GM12878 (cell line): ENCODE measurements around the gene GIT1.

Experiments used
- ATF3 ChIP-seq: IDR thresholded peaks from 2 replicates; pipeline ENCODE4 v1.6.1; 2011; ENCODE audit warnings: low read depth, mild to moderate bottlenecking, low read length, moderate library complexity, borderline replicate concordance; ENCODE audit errors: extremely low read depth
- CTCF ChIP-seq, 3 experiments: IDR thresholded peaks in 2 of 3; conservative IDR thresholded peaks in 1 of 3; 2 replicates each; pipeline ENCODE4 v1.5.1; 2011; ENCODE audit warnings: low read depth in 3 of 3, low read length in 3 of 3, mild to moderate bottlenecking in 3 of 3, control low read depth in 2 of 3, moderate library complexity in 2 of 3, inconsistent platforms in 1 of 3, mixed read lengths in 1 of 3; ENCODE audit not compliant: control insufficient read depth in 2 of 3, insufficient read depth in 1 of 3; ENCODE audit errors: extremely low read depth in 1 of 3
- EZH2 ChIP-seq: IDR thresholded peaks from 2 replicates; pipeline ENCODE4 v1.6.1; 2012; ENCODE audit warnings: low read depth, mild to moderate bottlenecking, control low read depth, inconsistent platforms, low read length, borderline replicate concordance; ENCODE audit not compliant: control insufficient read depth
- IRF3 ChIP-seq: fragments of 450-650 bp; IDR thresholded peaks from 2 replicates; pipeline ENCODE4 v1.6.1; 2014; ENCODE audit warnings: mild to moderate bottlenecking
- NR2F1 ChIP-seq: fragments of 450-650 bp; conservative IDR thresholded peaks from 2 replicates; pipeline ENCODE4 v1.6.1; 2017; ENCODE audit warnings: mild to moderate bottlenecking
- POLR2A ChIP-seq: IDR thresholded peaks from 2 replicates; pipeline ENCODE4 v1.6.1; 2011; ENCODE audit warnings: low read depth, mild to moderate bottlenecking, low read length
- RAD21 ChIP-seq: IDR thresholded peaks from 2 replicates; pipeline ENCODE4 v1.6.1; 2011; ENCODE audit warnings: mild to moderate bottlenecking, low read depth, low read length, moderate library complexity; ENCODE audit not compliant: insufficient read depth
- RCOR1 ChIP-seq: conservative IDR thresholded peaks from 2 replicates; pipeline ENCODE4 v1.6.1; 2012; ENCODE audit warnings: low read depth, low read length, improper control_type of control experiment
- SPI1 ChIP-seq: IDR thresholded peaks from 2 replicates; pipeline ENCODE4 v1.6.1; 2011; ENCODE audit warnings: low read depth, mild to moderate bottlenecking, low read length, moderate library complexity, borderline replicate concordance; ENCODE audit not compliant: insufficient read depth
- ZBTB11 ChIP-seq: fragments of 450-650 bp; formaldehyde crosslinking; IDR thresholded peaks from 2 replicates; pipeline ENCODE4 v1.5.0; 2022; ENCODE audit warnings: mild to moderate bottlenecking, missing genetic modification characterization

- TF ChIP-seq CTCF (IDR thresholded peaks at IDR 0.05 in 2 of 3, conservative IDR thresholded peaks at IDR 0.05 in 1 of 3; ENCODE audit: control insufficient read depth in 2 of 3, extremely low read depth in 1 of 3, insufficient read depth in 1 of 3, low read depth in 3 of 3, low read length in 3 of 3) (no peak), ATF3 (no peak), EZH2 (no peak), RCOR1 (no peak), POLR2A (no peak), SPI1 (no peak), ZBTB11 (CRISPR knock-in tag) (no peak), NR2F1 (no peak), IRF3 (no peak), RAD21 (no peak)
These were observed 30.8 kb upstream of the GIT1 start for GRCh38 chr17:29620271-29620670.
